ENCODE measurements around the gene C19orf73. TPM values are rescaled to one million over a fixed set of nuclear protein-coding genes. Genes with fewer than 3 reads are reported as not detected.

C19orf73 gene
- polyA plus RNA-seq, 3 donors, result 0.60 to 0.76 (median 0.66) TPM

GRCh38 chr19:49117677-49118564 is 1.0 kb downstream of the C19orf73 start:
- peak overlapping the region; percentile 80 to 91 (median 85) for H3K27ac Mint-ChIP-seq
- peaks cover 33 to 39% (median 34%) of the 10 kb centered on the region in 3 donors for H3K27me3 Mint-ChIP-seq (ENCODE audit: low read depth in 3 of 3)
- peak overlapping the region; percentile 80 to 83 for H3K27ac ChIP-seq (ENCODE audit: low read depth in 1 of 2, low read length in 2 of 2)
- peaks cover 3 to 20% (median 11%) of the 10 kb centered on the region in 7 donors for H3K9me3 Mint-ChIP-seq
- peak overlapping the region; percentile 33 to 75 (median 63) for H3K4me3 ChIP-seq (replicated peaks in 1 of 3; ENCODE audit: low read depth in 2 of 3, low read length in 3 of 3)
- no peak for TF ChIP-seq CTCF (IDR thresholded peaks at IDR 0.05)
- 84% methylated on average over 21 of the region's 26 CpGs for WGBS (ENCODE audit: insufficient coverage)
- H2AFZ ChIP-seq (ENCODE audit: insufficient read depth, low read depth, low read length, poor library complexity, severe bottlenecking), result peak overlapping the region; percentile 84
- H3K9ac ChIP-seq (ENCODE audit: insufficient read depth, low read length, poor library complexity, severe bottlenecking), result peak overlapping the region; percentile 63
- peak overlapping the region; percentile 77 for H3K4me2 ChIP-seq (replicated peaks; ENCODE audit: extremely low read depth, low read length, poor library complexity, severe bottlenecking)
- H3K36me3 ChIP-seq (replicated peaks in 1 of 2; ENCODE audit: control insufficient read depth in 1 of 2, insufficient read depth in 2 of 2, low read length in 2 of 2), result no peaks in the 10 kb centered on the region
- no peak for DNase-seq
- H3K9me3 ChIP-seq (replicated peaks in 1 of 2; ENCODE audit: control insufficient read depth in 1 of 2, insufficient read depth in 1 of 2, low read length in 2 of 2), result no peaks in the 10 kb centered on the region
- peak overlapping the region; percentile 75 to 89 for H3K4me3 Mint-ChIP-seq
- H4K20me1 ChIP-seq (ENCODE audit: insufficient read depth, low read length), result no peaks in the 10 kb centered on the region
- H3K4me1 Mint-ChIP-seq, result peaks cover 47% of the 10 kb centered on the region
- peaks cover 15 to 25% of the 10 kb centered on the region in 2 donors for H3K27me3 ChIP-seq (ENCODE audit: control insufficient read depth in 2 of 2, insufficient read depth in 2 of 2, low read length in 2 of 2)
- peaks cover 43 to 58% of the 10 kb centered on the region in 2 donors for H3K4me1 ChIP-seq (ENCODE audit: control insufficient read depth in 1 of 2, insufficient read depth in 2 of 2, low read length in 2 of 2)
- intact Hi-C loops (cut with micrococcal nuclease), result no loop called here
- peaks cover 2 to 9% of the 10 kb centered on the region in 2 donors for H3K36me3 Mint-ChIP-seq
- H3K79me2 ChIP-seq (ENCODE audit: insufficient read depth, low read length), result no peaks in the 10 kb centered on the region

GRCh38 chr19:49116544-49116943 is 2.4 kb downstream of the C19orf73 start:
- Mint-ChIP-seq H3K4me1 (peaks cover 47% of the 10 kb centered on the region), H3K27ac (peak overlapping the region in 5 of 7 donors; percentile 31 to 91 (median 68)), H3K36me3 (peaks cover 2 to 9% of the 10 kb centered on the region in 2 donors), H3K4me3 (peak overlapping the region in 1 of 2 donors; percentile 28), H3K9me3 (peaks cover 3 to 20% (median 11%) of the 10 kb centered on the region in 7 donors), H3K27me3 (ENCODE audit: low read depth in 3 of 3) (peaks cover 23 to 34% (median 27%) of the 10 kb centered on the region in 3 donors)
- no peak overlapping the region for H3K9ac ChIP-seq (ENCODE audit: insufficient read depth, low read length, poor library complexity, severe bottlenecking)
- peak; percentile 65 to 81 (median 73) for DNase-seq
- no peaks in the 10 kb centered on the region for H4K20me1 ChIP-seq (ENCODE audit: insufficient read depth, low read length)
- peaks cover 15 to 19% of the 10 kb centered on the region in 2 donors for H3K27me3 ChIP-seq (ENCODE audit: control insufficient read depth in 2 of 2, insufficient read depth in 2 of 2, low read length in 2 of 2)
- no peak for TF ChIP-seq CTCF (IDR thresholded peaks at IDR 0.05)
- no peak overlapping the region for H3K4me2 ChIP-seq (replicated peaks; ENCODE audit: extremely low read depth, low read length, poor library complexity, severe bottlenecking)
- no peak overlapping the region for H2AFZ ChIP-seq (ENCODE audit: insufficient read depth, low read depth, low read length, poor library complexity, severe bottlenecking)
- peak overlapping the region; percentile 11 to 26 for H3K27ac ChIP-seq (ENCODE audit: low read depth in 1 of 2, low read length in 2 of 2)
- no peaks in the 10 kb centered on the region for H3K79me2 ChIP-seq (ENCODE audit: insufficient read depth, low read length)
- H3K36me3 ChIP-seq (replicated peaks in 1 of 2; ENCODE audit: control insufficient read depth in 1 of 2, insufficient read depth in 2 of 2, low read length in 2 of 2), result no peaks in the 10 kb centered on the region
- peaks cover 43 to 58% of the 10 kb centered on the region in 2 donors for H3K4me1 ChIP-seq (ENCODE audit: control insufficient read depth in 1 of 2, insufficient read depth in 2 of 2, low read length in 2 of 2)
- H3K4me3 ChIP-seq (replicated peaks in 1 of 3; ENCODE audit: low read depth in 2 of 3, low read length in 3 of 3), result peak overlapping the region in 1 of 3 experiments; percentile 15
- no peaks in the 10 kb centered on the region for H3K9me3 ChIP-seq (replicated peaks in 1 of 2; ENCODE audit: control insufficient read depth in 1 of 2, insufficient read depth in 1 of 2, low read length in 2 of 2)
- WGBS (ENCODE audit: insufficient coverage), result no CpG with 5 or more reads among the region's 1 CpG
- intact Hi-C loops (cut with micrococcal nuclease), result no loop called here

All from CD14-positive monocyte (primary cell).